A549 treated with RU486 at 1 μM for 4 hours (cell line): Measurements from ENCODE around the gene CEP78. TPM values are rescaled to one million over a fixed set of nuclear protein-coding genes. Genes with fewer than 3 reads are reported as not detected.

ENCODE experiments used
- total RNA-seq: library from RNA; stranded (reverse); fragments of 200-300 nt; extraction: Qiagen RNA extraction; gene quantifications from 5 replicates; pipeline ENCODE4 v1.2.3, GENCODE V29; 2022; ENCODE audit warnings: low read depth

The CEP78 gene
- total RNA-seq, result 14.9 to 20.1 TPM (median 17.5 TPM) in 5 replicates

GRCh38 chr9:78235762-78236550, at the start of gene CEP78:
TSS of gene CEP78 (plus strand) at chr9:78236075. CDS start at chr9:78236351, 276 bp downstream.

GRCh38 chr9:78296893-78297671, 61.2 kb downstream of the CEP78 start, which contains the start of gene PSAT1:
TSS of gene PSAT1 (plus strand) at chr9:78297125. CDS start at chr9:78297211, 86 bp downstream.

Other genes with a start within 250 kb of the CEP78 start
- 8.5 to 17.7 TPM (median 16.4 TPM) in 5 replicates for gene GNAQ, start 204.3 kb upstream of the CEP78 start, total RNA-seq
- 141 to 194 TPM (median 178 TPM) in 5 replicates for gene PSAT1, start 61.0 kb downstream of the CEP78 start, total RNA-seq